ENCODE measurements around the gene TPCN2.
A peak's percentile ranks its signal among the peaks of the same experiment; 100 is the strongest.

Gene TPCN2

GRCh38 chr11:69154938-69155301, 106.2 kb downstream of the TPCN2 start:
- no peak for DNase-seq

- no peak for DNase-seq
These were observed 106.8 kb downstream of the TPCN2 start, which contains the start of gene SMIM38 for GRCh38 chr11:69155302-69156234. Gene SMIM38, plus strand, starts transcription at chr11:69155935. Its CDS starts 1,912 bp downstream, at chr11:69157847.

- DNase-seq: no peak
These were observed 107.5 kb downstream of the TPCN2 start for GRCh38 chr11:69156235-69156639.

GRCh38 chr11:69156673-69157155, 108.0 kb downstream of the TPCN2 start:
- no peak for DNase-seq

- peak; percentile 2 for DNase-seq
These were observed 108.6 kb downstream of the TPCN2 start for GRCh38 chr11:69157156-69157821.

GRCh38 chr11:69157822-69158231, 109.1 kb downstream of the TPCN2 start:
- no peak for DNase-seq

- DNase-seq: no peak
These were observed 109.8 kb downstream of the TPCN2 start for GRCh38 chr11:69158301-69159149.

GRCh38 chr11:69159150-69159852, 110.6 kb downstream of the TPCN2 start:
- no peak for DNase-seq

- DNase-seq: no peak
These were observed 111.8 kb downstream of the TPCN2 start for GRCh38 chr11:69160296-69161116.

GRCh38 chr11:69161117-69161407, 112.3 kb downstream of the TPCN2 start:
- DNase-seq: no peak

- DNase-seq: no peak
These were observed 113.8 kb downstream of the TPCN2 start for GRCh38 chr11:69162505-69162904.

- DNase-seq: no peak
These were observed 115.1 kb downstream of the TPCN2 start for GRCh38 chr11:69163842-69164241.

- DNase-seq: no peak
These were observed 116.1 kb downstream of the TPCN2 start for GRCh38 chr11:69164824-69165223.

GRCh38 chr11:69165775-69166174, 117.0 kb downstream of the TPCN2 start:
- no peak for DNase-seq

GRCh38 chr11:69166218-69167115, 117.7 kb downstream of the TPCN2 start:
- no peak for DNase-seq

- no peak for DNase-seq
These were observed 118.6 kb downstream of the TPCN2 start for GRCh38 chr11:69167130-69167915.

GRCh38 chr11:69167916-69168691, 119.4 kb downstream of the TPCN2 start:
- no peak for DNase-seq

- DNase-seq: no peak
These were observed 120.7 kb downstream of the TPCN2 start for GRCh38 chr11:69169479-69169878.

- no peak for DNase-seq
These were observed 122.0 kb downstream of the TPCN2 start for GRCh38 chr11:69170704-69171103.

Data from NCI-H82 (cell line).